ENCODE measurements around the gene CCNY. TPM values are rescaled to one million over a fixed set of nuclear protein-coding genes. Genes with fewer than 3 reads are reported as not detected.

CCNY gene
- polyA plus RNA-seq, 4 donors, result 100 to 118 (median 113) TPM

DNA sequence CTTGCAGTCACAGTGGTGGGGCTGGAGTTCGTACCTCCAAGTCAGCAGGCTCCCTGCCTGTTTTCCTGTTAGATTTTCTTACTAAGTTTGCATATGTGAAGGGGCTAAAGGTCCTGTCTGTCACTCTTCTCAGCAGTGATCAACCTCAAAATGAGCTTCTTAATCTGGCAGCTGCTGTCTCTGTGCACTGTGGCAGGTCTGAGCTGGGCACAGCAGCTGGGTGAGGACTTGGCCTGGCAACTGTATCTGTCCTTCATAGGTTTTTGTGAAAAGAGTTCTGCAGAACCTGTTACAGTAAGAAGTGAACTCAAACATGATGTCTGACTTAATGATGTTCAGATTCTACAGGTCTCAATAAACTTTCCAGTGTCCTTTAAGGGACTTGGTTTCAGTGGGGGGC, 237.5 kb downstream of the CCNY start:
- no peak for DNase-seq (ENCODE audit: low read depth in 4 of 4, low spot score in 3 of 4)

- no peak for DNase-seq (ENCODE audit: low read depth in 4 of 4, low spot score in 3 of 4)
Observed at GRCh38 chr10:35574924-35575352, 238.6 kb downstream of the CCNY start.

GRCh38 chr10:35575640-35576039, 239.3 kb downstream of the CCNY start:
- no peak for DNase-seq (ENCODE audit: low read depth in 4 of 4, low spot score in 3 of 4)

GRCh38 chr10:35576730-35577129, 240.4 kb downstream of the CCNY start:
- DNase-seq (ENCODE audit: low read depth in 4 of 4, low spot score in 3 of 4), result no peak

GRCh38 chr10:35577926-35578617, 241.8 kb downstream of the CCNY start:
- no peak for DNase-seq (ENCODE audit: low read depth in 4 of 4, low spot score in 3 of 4)

DNA sequence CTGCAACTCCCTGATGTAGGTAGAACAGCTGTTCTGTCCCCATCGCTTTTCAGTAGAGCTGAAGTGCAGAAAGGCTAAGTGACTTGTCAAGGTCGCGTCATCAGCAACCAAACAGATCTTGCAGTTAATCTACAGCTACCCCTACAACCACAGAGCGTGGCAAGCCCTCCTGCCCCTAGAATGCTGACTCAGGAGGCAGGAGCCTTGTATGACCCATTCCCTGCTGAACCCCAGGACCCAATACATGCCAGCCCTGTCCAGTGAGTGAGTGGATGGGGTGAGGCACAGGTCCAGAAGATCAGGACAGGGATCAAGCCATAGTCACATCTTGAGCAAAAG, 242.3 kb downstream of the CCNY start:
- no peak for DNase-seq (ENCODE audit: low read depth in 4 of 4, low spot score in 3 of 4)

DNA sequence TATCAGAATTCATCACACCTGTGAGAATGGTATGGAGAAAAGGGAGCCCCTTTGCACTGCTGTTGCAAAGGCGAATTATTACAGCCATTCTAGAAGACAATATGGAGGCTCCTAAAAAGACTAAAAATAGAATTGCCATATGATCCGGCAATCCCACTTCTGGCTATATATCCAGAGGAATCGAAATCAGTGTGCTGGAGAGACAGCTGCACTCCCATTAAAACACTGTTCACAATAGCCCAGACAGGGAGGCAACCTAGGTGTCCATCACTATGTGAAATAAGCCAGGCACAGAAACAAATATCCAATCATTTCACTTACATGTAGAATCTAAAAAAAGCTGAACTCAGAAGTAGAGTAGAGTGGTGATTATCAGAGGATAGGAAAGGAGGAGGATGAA, 242.8 kb downstream of the CCNY start:
- no peak for DNase-seq (ENCODE audit: low read depth in 4 of 4, low spot score in 3 of 4)

DNA sequence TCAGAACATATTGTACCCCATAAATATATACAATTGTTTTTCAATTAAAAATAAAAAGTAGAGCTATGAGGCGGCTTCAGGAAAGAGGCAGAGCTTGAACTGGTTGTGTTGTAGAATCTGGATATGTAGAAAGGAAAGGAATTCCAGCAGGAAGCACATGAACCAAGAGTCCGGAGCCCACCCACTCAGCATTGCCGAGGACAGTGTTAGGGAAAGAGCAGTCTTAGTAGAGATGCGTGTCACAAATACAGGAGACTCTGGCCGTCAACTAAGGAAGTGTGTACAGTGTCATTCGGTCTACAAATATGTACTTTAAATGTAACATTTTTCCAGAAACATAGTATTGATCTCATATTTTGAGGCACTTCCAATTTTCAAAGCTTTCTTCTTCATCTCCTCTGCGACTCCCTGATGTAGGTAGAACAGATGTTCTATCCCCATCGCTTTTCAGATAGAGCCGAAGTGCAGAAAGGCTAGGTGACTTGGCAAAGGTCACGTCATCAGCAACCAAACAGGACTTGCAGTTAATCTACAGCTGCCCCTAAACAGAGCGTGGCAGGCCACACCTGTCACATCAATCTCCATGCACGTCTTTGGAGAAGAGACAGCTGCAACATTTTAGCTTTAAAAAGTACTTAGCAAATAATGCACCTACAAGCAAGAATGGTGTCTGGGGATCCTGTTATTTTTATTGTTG, 243.6 kb downstream of the CCNY start:
- DNase-seq (ENCODE audit: low read depth in 4 of 4, low spot score in 3 of 4), result no peak

DNA sequence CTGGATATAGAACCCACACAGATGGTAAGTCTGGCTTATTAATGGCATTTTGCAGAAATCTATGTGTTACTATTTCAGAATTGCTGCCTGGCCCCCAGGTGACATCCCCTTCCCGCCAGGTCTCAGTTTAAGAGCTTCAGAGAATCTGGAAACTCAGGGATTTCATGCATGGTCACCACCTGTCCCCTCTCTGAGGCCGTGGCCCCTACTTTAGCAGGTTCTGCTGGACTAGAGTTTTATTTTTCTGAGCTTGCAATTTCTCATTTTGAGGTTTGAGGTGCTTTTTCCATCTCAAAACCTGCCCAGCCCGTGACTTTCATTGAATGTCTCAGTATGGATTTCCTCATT, 244.1 kb downstream of the CCNY start:
- no peak for DNase-seq (ENCODE audit: low read depth in 4 of 4, low spot score in 3 of 4)

DNA sequence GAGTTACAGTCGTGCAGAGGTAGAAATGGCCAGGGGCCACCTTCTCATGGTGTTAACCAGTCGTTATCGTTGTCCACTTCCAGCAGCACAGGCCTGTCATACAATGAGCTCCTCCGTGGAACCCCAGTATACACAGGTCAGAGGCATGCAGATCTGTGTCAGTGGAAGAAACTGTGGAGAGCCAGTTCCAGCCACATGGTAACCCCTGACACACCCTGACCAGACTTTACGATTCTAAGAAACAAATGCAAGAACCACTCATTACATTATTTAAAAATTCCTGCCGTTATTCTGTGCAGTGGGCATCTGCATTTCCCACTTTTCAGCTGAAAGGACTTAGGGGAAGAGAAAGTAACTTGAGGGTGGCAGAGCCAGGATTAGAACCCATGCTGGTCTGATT, 245.3 kb downstream of the CCNY start:
- DNase-seq (ENCODE audit: low read depth in 4 of 4, low spot score in 3 of 4), result no peak

- no peak for DNase-seq (ENCODE audit: low read depth in 4 of 4, low spot score in 3 of 4)
Observed at GRCh38 chr10:35584946-35585345, 248.6 kb downstream of the CCNY start.

DNA sequence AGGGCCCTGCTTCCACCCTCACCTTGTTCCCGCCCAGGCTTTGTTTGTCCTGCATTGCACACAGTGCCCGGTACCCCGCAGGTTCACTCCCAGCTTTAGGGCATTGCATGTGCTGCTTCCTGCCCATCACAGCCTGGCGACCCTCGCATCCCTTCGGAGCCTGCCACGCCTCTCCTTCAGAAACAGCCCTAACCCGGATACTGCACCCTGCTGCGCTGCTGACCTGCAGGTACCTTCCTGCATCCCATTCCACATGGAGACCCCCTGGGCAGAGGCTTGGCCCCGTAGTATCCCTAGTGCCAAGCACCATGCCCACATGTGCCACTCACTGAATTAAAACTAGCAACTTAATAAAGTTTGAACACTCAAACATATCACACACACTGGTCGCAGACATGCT, 249.0 kb downstream of the CCNY start:
- no peak for DNase-seq (ENCODE audit: low read depth in 4 of 4, low spot score in 3 of 4)

GRCh38 chr10:35585903-35586535, 249.7 kb downstream of the CCNY start:
- no peak for DNase-seq (ENCODE audit: low read depth in 4 of 4, low spot score in 3 of 4)

DNA sequence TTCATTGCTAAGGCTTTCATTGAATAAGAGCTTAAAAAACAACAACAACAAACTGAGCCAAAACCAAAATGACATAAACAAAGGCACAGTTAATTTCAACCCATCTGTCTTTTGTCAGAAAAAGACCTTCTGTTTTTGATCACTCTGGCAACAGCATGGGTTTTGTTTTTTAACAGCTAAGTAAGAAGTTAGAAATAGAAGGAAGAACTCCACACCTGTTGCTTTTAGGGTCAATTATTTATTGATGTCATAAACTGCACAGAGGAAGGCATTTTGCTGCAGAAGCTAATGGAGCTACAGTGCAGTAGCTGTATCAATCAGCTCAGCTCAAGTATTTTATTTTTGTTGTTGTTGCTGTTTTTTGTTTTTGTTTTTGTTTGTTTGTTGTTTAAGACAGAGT, 252.5 kb downstream of the CCNY start:
- no peak for DNase-seq (ENCODE audit: low read depth in 4 of 4, low spot score in 3 of 4)

DNA sequence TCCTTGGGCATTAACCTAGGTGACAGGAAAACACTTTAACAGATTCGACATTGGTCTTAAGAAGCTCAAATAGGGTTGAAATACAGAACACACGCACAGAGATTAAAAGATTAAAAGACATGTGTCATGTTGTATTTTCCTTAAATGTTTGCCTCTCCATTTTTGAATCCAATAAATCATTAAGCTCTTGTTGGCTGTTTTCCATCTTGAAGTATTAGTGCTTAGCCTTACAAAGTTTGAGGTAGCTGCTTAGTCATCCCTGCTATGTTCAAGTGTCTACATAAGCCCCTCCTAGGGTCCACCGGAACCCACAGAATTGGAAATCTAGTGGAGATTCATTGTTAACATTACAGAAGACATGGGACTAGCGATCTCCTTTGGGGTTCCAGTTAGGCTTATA, 256.1 kb downstream of the CCNY start:
- no peak for DNase-seq (ENCODE audit: low read depth in 4 of 4, low spot score in 3 of 4)

- no peak for DNase-seq (ENCODE audit: low read depth in 4 of 4, low spot score in 3 of 4)
Observed at GRCh38 chr10:35594115-35595079, 258.1 kb downstream of the CCNY start.

- no peak for DNase-seq (ENCODE audit: low read depth in 4 of 4, low spot score in 3 of 4)
Observed at GRCh38 chr10:35595106-35595505, 258.8 kb downstream of the CCNY start.

- no peak for DNase-seq (ENCODE audit: low read depth in 4 of 4, low spot score in 3 of 4)
Observed at GRCh38 chr10:35598379-35598778, 262.1 kb downstream of the CCNY start.

GRCh38 chr10:35600193-35600592, 263.9 kb downstream of the CCNY start:
- no peak for DNase-seq (ENCODE audit: low read depth in 4 of 4, low spot score in 3 of 4)

- DNase-seq (ENCODE audit: low read depth in 4 of 4, low spot score in 3 of 4), result no peak
Observed at GRCh38 chr10:35605191-35605590, 268.9 kb downstream of the CCNY start, which contains the start of gene GJD4. Gene GJD4 (plus strand): TSS chr10:35605341. CDS start chr10:35605568, 227 bp downstream.

GRCh38 chr10:35606430-35606829, 270.1 kb downstream of the CCNY start:
- no peak for DNase-seq (ENCODE audit: low read depth in 4 of 4, low spot score in 3 of 4)
